HAP-1 (cell line): ENCODE data around the gene ABAT.

Experiments used
- DNase-seq, 2 experiments: peaks; one replicate each; pipeline ENCODE4 v3.0.0-alpha.2; 2016 to 2020; ENCODE audit warnings: low spot score in 2 of 2
- H3K27me3 ChIP-seq: fragments of 250-450 bp; sonication (Bioruptor Pico); 2 replicates; pipeline ENCODE4 v1.5.1; 2020; ENCODE audit warnings: low read depth, mild to moderate bottlenecking, moderate library complexity
- H3K36me3 ChIP-seq: fragments of 250-450 bp; sonication (Bioruptor Pico); replicated peaks from 2 replicates; pipeline ENCODE4 v1.5.1; 2020; ENCODE audit warnings: mild to moderate bottlenecking
- H3K4me1 ChIP-seq: fragments of 250-450 bp; sonication (Bioruptor Pico); 2 replicates; pipeline ENCODE4 v1.5.1; 2020; ENCODE audit warnings: mild to moderate bottlenecking
- H3K4me3 ChIP-seq: fragments of 250-450 bp; sonication (Bioruptor Pico); 2 replicates; pipeline ENCODE4 v1.5.1; 2020; ENCODE audit warnings: mild to moderate bottlenecking, moderate library complexity
- H3K9me3 ChIP-seq: fragments of 250-450 bp; sonication (Bioruptor Pico); 2 replicates; pipeline ENCODE4 v1.5.1; 2020; ENCODE audit warnings: mild to moderate bottlenecking, moderate library complexity
- in situ Hi-C: fragments of 300-500 bp; cut with MboI; formaldehyde crosslinking; loops from 3 replicates; pipeline ENCODE4 v1.14.3; 2020; ENCODE audit warnings: low sequenced_read_pairs, inconsistent platforms, mixed read lengths

The ABAT gene

GRCh38 chr16:8808009-8808408 lies 133.6 kb downstream of the ABAT start:
- Histone ChIP-seq H3K27me3 (no peaks in the 10 kb centered on the region), H3K9me3 (no peaks in the 10 kb centered on the region), H3K4me1 (no peaks in the 10 kb centered on the region), H3K4me3 (no peak overlapping the region), H3K36me3 (peaks cover 94% of the 10 kb centered on the region)
- in situ Hi-C loops: no loop called here
- no peak for DNase-seq

- in situ Hi-C loops: no loop called here
- Histone ChIP-seq H3K4me3 (no peak overlapping the region), H3K9me3 (no peaks in the 10 kb centered on the region), H3K27me3 (no peaks in the 10 kb centered on the region), H3K4me1 (no peaks in the 10 kb centered on the region), H3K36me3 (peaks cover 96% of the 10 kb centered on the region)
- no peak for DNase-seq
These were observed 134.4 kb downstream of the ABAT start for GRCh38 chr16:8808613-8809353.

GRCh38 chr16:8812162-8812843 lies 137.9 kb downstream of the ABAT start:
- no peaks in the 10 kb centered on the region for H3K27me3 ChIP-seq

DNA sequence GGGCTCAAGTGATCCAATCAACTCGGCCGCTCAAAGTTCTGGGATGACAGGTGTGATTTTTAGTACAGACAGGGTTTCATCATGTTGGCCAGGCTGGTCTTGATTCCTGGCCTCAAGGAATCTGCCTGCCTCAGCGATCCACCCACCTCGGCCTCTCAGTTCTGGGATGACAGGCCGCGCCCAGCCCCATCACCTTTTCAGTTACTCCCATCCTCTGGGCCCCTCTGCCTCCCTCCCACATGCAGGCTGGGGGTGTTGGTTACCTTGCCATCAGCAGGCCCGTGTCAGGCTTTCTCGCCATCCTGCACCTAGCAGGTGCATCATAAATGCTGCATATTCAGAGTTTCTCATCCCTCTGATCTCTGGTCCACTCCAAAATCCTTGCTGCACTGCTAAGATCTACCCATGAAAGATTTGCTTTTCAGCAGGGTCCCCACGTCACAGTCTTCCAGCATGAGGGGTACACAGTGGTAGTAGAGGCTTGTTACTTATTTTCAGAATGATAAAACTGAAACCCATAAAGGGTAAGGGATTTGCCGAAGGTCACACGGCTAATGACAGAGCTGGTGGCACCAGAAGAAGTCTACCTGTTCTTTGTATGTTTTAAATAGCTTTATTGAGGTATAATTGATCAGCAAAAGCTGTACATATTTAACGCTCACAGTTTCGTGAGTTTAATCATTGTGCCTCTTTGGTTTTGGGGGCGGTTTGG lies 139.8 kb downstream of the ABAT start:
- no peak for DNase-seq
- in situ Hi-C loops: no loop called here
- Histone ChIP-seq H3K4me3 (no peak overlapping the region), H3K9me3 (no peaks in the 10 kb centered on the region), H3K27me3 (no peaks in the 10 kb centered on the region), H3K36me3 (peaks cover 93% of the 10 kb centered on the region), H3K4me1 (peaks cover 9% of the 10 kb centered on the region)

More at GRCh38 chr16:8812162-8812843, 137.9 kb downstream of the ABAT start:
- in situ Hi-C loops: no loop called here
- no peak overlapping the region for H3K4me3 ChIP-seq
- DNase-seq: no peak
- H3K4me1 ChIP-seq: no peaks in the 10 kb centered on the region
- peaks cover 95% of the 10 kb centered on the region for H3K36me3 ChIP-seq
- no peaks in the 10 kb centered on the region for H3K9me3 ChIP-seq

- H3K9me3 ChIP-seq: no peaks in the 10 kb centered on the region
- H3K36me3 ChIP-seq: peaks cover 86% of the 10 kb centered on the region
- DNase-seq: no peak
- H3K27me3 ChIP-seq: no peaks in the 10 kb centered on the region
- peaks cover 10% of the 10 kb centered on the region for H3K4me1 ChIP-seq
- H3K4me3 ChIP-seq: no peak overlapping the region
- in situ Hi-C loops: no loop called here
These were observed 142.7 kb downstream of the ABAT start for GRCh38 chr16:8816967-8817655.

DNA sequence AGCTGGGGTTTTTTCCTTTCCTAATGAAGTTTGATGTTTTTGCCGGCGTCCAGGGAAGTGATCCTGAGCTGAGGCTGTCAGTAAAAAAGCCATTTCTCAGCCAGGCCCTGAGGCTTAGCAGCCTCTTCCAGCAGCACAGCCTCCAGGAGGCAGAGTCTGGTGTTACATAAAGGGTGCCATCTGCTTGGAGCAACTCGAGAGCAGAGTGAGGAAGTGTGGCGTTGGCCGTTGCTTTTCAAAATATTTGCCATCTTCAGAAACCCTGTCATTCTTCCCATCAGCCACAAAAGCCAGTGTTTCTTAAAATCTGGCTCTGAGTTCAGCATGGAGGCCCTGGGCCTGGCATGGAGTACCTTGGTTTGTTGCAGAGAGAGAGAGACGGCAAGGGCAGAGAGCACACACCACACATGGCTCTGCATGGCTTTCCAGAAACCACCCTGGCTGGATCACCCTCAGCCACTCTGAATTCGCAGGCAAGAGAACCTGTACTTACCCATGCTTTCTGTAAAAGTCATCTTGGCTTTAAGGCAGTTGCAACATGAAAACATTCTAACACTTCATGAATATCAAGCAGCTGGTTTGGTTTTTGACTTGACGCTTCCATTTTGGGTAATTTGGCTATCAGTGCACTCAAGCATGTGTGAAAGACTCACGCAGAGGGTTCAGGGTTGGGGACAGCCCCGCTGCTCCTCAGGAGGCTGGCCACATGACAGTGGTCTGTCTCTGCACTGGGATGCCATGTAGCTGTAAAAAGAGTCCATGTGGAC lies 144.3 kb downstream of the ABAT start:
- in situ Hi-C loops: no loop called here
- no peak for DNase-seq

GRCh38 chr16:8819411-8820034 lies 145.1 kb downstream of the ABAT start:
- in situ Hi-C loops: no loop called here
- peak in 1 of 2 experiments; percentile 40 for DNase-seq
- peaks cover 10% of the 10 kb centered on the region for H3K4me1 ChIP-seq
- no peaks in the 10 kb centered on the region for H3K27me3 ChIP-seq
- peaks cover 84% of the 10 kb centered on the region for H3K36me3 ChIP-seq
- H3K9me3 ChIP-seq: no peaks in the 10 kb centered on the region
- H3K4me3 ChIP-seq: no peak overlapping the region

More for the DNA sequence above, 144.3 kb downstream of the ABAT start:
- Histone ChIP-seq H3K4me3 (no peak overlapping the region), H3K27me3 (no peaks in the 10 kb centered on the region), H3K36me3 (peaks cover 82% of the 10 kb centered on the region), H3K4me1 (peaks cover 10% of the 10 kb centered on the region), H3K9me3 (no peaks in the 10 kb centered on the region)

GRCh38 chr16:8822403-8822802 lies 148.0 kb downstream of the ABAT start:
- no peaks in the 10 kb centered on the region for H3K9me3 ChIP-seq
- in situ Hi-C loops: no loop called here
- no peak overlapping the region for H3K4me3 ChIP-seq
- DNase-seq: no peak
- H3K27me3 ChIP-seq: no peaks in the 10 kb centered on the region
- H3K4me1 ChIP-seq: peaks cover 10% of the 10 kb centered on the region
- peaks cover 66% of the 10 kb centered on the region for H3K36me3 ChIP-seq

DNA sequence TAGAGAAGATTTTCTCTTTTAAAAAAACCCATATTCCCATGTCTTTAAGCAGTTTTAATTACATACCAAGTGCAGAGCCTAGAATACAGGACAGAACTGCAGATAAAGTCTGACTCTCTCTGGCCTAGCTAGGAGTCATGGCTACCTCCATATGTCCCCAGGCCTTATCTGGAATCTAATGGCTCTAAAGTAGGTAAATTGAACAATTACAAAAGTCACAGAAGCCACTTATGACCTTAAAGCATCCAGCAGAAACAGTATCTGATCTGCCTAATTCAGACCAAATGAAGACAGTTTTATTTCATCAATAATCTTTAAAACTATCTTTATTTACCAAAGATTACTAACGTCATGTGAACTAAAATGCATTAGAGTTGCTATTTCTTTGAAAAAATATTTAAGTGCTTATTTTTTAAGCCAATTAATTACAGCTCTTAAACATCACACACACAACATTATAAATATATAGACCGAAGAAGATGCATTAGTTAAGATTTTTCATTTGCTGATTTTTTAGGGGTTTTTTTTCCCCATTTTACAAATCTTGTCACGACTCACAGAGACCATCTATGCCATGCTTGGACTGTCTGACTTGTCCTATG lies 152.0 kb downstream of the ABAT start:
- no peak for DNase-seq
- H3K4me3 ChIP-seq: no peak overlapping the region
- in situ Hi-C loops: no loop called here
- H3K9me3 ChIP-seq: no peaks in the 10 kb centered on the region
- no peaks in the 10 kb centered on the region for H3K27me3 ChIP-seq
- peaks cover 62% of the 10 kb centered on the region for H3K36me3 ChIP-seq
- H3K4me1 ChIP-seq: peaks cover 4% of the 10 kb centered on the region

- H3K9me3 ChIP-seq: no peaks in the 10 kb centered on the region
- H3K4me3 ChIP-seq: no peak overlapping the region
- DNase-seq: no peak
- H3K27me3 ChIP-seq: no peaks in the 10 kb centered on the region
- H3K4me1 ChIP-seq: peaks cover 14% of the 10 kb centered on the region
- peaks cover 48% of the 10 kb centered on the region for H3K36me3 ChIP-seq
- in situ Hi-C loops: no loop called here
These were observed 154.2 kb downstream of the ABAT start for GRCh38 chr16:8828541-8829165.

DNA sequence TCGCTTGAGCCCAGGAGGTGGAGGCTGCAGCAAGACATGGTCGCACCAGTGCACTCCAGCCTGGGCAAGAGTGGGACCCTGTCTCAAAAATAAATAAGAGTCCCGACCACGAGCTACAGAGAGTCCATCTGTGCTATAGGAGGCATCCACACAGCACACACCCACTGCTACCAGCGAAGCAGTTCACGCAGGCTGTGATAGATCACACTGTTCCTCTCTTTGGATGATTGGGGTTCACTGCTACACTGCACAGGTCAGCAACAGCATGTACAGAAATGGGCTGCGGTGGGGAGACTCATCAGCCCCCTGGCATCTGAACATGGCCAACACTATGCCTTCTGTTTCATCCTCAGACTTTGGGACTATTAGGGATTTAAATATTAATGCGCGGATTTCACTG lies 157.0 kb downstream of the ABAT start:
- Histone ChIP-seq H3K4me1 (peaks cover 14% of the 10 kb centered on the region), H3K27me3 (no peaks in the 10 kb centered on the region), H3K36me3 (peaks cover 30% of the 10 kb centered on the region), H3K9me3 (no peaks in the 10 kb centered on the region), H3K4me3 (no peak overlapping the region)
- in situ Hi-C loops: no loop called here
- no peak for DNase-seq
